SK-N-DZ (cell line): ENCODE measurements around the gene TSTD1.
A peak's percentile ranks its signal among the peaks of the same experiment; 100 is the strongest.
"Not testable (repeated sequence)": the region's sequence is repeated elsewhere in the genome, so short reads cannot be mapped to it uniquely, and the experiment has no call there.

Experiments
- DNase-seq: peaks from one replicate; pipeline ENCODE4 v3.0.0-alpha.2; 2015; ENCODE audit warnings: low spot score
- small RNA-seq, 2 experiments: library from RNA; depleted of rRNA; stranded (forward); fragments of <200 nt; gene quantifications; one replicate each; pipeline ENCODE3, GENCODE V24; 2014

TSTD1 gene

GRCh38 chr1:161009602-161010211 lies 29.1 kb downstream of the TSTD1 start:
- DNase-seq: no peak

- no peak for DNase-seq
Measured at GRCh38 chr1:161008869-161009510, 29.8 kb downstream of the TSTD1 start.

- DNase-seq: no peak
Measured at GRCh38 chr1:161007369-161007768, 31.4 kb downstream of the TSTD1 start.

- DNase-seq: no peak
Measured at GRCh38 chr1:161006563-161006962, 32.2 kb downstream of the TSTD1 start.

- no peak for DNase-seq
Measured at GRCh38 chr1:161001525-161001924, 37.2 kb downstream of the TSTD1 start.

GRCh38 chr1:161000736-161001480 lies 37.9 kb downstream of the TSTD1 start:
- no peak for DNase-seq

GRCh38 chr1:160999376-160999775 lies 39.4 kb downstream of the TSTD1 start:
- DNase-seq: no peak

GRCh38 chr1:160997323-160998038 lies 41.3 kb downstream of the TSTD1 start:
- DNase-seq: peak; percentile 31

- no peak for DNase-seq
Measured at GRCh38 chr1:160996178-160996577, 42.6 kb downstream of the TSTD1 start.

GRCh38 chr1:160993544-160994193 lies 45.1 kb downstream of the TSTD1 start:
- peak; percentile 36 for DNase-seq

GRCh38 chr1:160992036-160992435 lies 46.7 kb downstream of the TSTD1 start:
- not testable (repeated sequence) for DNase-seq

Small RNAs within 50 kb of the gene (small RNA-seq; reads per million reads assigned to genes)
- 0 reads per million in 2 experiments for gene AL591806.2
